Hematopoietic multipotent progenitor cell treated with erythropoietin and hydrocortisone succinate and interleukin-3 and kit ligand, for 17 days (in vitro differentiated cells): ENCODE data around the gene ANKRD33B.

Experiments used
- DNase-seq: peaks from one replicate; pipeline ENCODE4 v3.0.0-alpha.2; 2015; ENCODE audit warnings: low spot score

ANKRD33B gene

DNA sequence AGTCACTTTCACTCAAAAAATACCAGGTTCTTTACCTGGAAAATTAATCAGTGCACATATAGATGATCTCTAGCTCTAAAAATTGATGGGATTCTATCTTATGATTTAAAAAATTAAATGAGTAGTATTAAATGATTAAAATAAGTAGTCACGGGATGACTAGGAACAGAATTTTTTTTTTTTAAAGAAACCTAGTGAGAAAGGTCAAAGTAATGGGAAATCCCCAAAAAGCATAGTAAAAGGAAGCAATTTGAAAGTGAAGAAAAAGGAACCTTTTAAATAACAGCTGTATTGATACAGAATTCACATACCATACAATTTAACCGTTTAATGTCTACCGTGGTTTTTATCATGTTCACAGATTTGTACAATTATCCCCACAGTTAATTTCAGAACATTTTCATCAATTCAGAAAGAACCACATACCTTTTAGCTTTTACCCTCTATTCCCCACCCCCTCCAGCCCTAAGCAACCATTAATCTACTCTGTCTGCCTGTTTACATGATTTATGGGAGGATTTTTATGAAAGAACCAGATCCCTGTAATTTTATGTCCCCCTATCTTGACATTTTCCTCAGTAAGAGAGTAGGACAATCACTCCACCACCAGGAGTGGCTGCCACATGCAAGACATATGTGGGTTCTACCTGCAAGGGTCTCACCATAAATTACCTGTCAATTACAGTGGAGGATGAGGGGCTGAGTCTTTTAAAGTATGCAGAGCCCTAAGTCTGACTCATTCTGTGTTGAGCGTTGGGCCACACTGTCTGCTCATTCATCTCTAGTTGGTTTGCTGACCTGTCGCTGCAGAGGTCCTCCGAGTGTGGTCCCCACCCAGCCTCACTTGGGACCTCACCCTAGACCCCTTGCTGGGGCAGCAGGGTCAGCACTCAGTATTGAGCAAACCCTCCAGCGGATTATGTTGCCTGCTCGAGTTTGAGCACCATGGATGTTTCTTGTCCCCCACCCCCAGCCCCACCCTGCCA, 16.0 kb downstream of the ANKRD33B start:
- no peak for DNase-seq

DNA sequence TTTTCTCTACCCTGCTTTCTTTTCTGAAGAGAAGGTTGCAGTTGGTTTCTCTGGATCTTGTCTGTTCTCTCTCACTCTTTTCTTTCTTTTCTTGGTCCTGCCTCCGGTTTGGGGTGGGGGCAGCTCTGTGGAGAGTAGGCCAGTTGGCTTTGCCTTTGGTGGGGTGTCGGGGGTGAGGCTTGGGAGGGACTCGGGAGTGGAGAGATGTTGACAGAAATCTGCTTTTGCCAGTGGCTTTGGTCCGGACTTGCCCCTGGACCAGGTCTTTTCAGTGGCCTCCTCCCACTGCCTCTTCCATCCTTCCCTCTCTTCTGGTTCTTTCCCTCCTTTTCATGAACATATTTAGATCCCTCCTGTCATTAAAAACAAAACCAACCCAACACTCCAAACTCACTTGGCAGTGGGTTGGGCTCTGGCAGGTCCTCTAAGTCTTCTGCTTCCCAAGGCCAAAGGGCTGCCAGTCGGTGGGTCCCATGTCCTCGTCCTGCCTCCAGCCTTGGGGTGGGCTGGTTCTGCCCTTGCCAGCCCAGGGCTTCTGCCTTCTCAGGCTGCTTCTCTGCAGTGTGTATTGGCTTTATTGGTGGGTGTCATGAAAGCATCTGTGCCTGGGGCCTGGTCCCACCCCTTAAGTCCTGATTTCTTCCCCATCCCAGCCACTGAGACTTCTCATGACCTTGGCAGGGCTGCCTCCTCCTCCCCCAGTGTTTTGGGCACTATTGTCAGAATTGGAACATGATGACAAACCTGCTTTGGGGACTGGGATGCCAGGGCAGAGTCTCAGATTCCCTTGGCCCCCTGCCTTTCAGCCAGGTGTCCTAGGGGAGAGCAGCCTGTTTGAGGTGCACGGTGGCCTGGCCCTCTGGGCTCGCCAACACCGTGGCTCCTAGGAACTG, 16.9 kb downstream of the ANKRD33B start:
- no peak for DNase-seq

DNA sequence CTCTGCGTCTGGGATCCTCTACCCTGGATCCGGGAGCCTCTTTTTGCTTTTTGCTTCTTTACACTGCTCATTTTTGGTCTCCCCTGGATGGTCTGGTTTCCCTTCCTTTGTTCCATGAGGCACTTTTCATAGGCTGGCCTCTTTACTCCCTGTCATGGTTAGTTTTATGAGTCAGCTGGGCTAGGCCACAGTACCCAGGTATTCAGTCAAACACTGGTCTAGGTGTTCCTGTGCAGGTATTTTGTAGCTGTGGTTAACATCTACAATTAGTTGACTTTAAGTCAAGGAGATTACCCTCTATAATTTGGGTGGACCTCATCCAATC, 17.5 kb downstream of the ANKRD33B start:
- DNase-seq, result no peak

DNA sequence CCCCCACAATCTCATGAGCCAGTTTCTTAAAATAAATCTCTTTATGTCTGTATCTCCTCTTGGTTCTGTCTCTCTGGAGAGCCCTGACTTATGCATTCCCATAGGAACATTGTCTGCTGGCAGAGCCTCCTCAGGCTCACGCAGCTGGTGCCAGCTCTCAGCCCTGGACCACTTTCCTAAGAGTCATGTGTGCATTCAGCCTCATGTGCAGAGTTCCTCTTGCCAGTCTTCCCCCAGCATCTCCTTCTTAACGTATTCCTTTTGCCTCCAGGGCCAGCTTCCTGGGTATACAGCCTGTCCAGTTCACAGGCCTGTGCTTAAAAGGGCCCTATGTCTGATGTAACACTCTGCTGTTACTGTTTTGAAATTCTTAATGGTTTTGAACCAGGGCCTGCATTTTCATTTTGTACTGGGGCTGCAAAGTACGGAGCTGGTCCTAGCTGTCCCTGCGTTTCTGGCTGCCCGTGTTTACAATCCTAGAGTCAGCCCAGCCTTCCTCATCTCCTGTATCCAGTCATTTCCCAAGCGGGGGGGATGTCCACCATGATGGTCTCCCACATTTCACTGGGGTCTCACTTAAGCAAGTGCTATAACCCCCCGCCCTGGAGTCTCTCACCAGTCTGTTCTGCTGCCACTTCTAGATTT, 18.1 kb downstream of the ANKRD33B start:
- DNase-seq, result no peak

DNA sequence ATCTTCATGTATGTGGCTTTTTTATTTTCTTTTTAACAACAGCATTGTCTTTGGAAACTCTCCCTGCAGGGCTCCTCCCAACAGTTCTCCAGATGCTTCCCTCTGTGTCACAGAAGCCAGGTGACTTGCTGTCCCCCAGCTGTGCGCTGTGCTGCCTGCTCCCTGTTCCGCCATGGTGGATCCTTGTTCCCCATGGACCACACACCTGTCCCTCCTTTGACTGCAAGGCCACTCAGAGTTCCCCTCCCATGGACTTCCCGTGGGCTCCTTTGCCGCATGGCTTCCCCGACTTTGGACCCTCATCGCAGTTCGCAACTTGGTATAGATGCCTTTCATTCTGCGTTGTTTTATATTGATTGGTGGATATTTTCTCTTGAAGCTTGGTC, 18.6 kb downstream of the ANKRD33B start:
- no peak for DNase-seq

DNA sequence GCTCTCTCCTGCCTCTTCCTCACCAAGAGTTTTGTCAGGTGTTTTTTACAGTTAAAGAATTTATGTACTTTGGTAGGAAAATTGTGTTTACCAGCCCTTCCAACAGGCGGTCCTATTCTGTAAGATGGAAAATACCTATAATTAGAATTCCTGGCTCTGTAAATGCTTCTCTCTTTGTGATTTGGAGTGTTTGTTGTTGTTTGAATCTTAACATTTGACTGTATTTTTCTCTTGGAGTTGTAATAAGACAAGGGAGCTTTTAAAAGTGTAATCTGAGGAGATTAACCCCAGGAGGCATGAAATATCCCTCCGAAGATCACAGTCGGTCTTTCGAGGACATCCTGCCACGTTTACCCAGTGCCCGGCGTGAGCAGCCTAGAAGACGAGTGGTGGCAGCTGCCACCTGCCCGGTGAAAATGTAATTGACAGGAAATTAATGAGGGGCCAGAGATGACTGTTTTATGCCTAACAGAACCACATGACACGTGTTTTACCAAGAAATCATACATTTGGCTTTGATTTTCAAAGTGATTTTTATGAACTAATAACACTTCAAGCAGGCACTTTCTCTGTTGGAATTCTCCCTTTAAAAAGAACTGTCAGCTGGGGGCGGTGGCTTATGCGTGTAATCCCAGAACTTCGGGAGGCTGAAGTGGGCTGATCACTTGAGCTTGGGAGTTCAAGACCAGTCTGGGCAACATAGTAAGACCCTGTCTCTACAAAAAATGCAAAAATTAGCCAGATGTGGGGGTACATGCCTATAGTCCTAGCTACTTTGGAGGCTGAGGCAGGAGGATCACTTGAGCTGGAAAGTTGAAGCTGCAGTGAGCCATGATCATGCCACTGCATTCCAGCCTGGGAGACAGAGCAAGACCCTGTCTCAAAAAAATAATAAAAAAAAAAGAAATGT, 20.0 kb downstream of the ANKRD33B start:
- no peak for DNase-seq

DNA sequence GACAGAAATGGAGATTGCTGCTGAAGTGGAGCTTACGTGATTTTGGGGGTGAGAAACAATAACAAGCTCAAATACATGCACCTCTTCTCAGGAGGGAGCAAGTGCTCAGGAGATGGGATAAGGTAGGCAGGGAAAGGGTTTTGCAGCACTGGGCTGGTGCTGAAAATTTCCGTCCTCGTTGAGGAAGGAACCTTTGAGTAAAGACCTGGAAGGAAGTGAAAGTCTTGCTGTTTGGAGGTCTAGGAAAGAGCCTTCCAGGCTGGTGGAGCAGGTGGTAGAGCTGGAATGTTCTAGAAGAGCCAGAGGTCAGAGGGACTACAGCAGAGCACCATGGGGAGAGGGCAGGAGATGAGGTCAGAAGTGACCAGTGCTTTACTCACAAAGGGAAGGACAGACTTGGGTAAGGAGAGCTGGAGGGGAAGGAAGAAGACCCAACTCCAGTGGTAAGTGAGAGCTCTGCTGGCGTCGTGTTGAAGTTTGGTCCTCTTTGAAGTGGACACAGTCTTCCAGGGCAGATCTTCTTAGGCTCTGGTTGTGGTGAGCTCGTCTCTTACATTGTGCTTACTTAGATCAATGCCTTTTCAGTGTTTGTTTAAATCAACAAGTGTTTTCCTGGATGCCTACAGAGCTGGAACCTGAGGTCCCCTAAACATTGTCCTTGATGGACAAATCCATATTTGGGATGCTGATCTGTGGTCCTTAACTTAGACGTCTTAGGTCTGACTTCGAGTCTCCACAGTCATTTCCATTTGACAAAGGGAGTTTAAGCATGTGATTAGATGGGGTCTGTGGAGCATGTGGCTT, 21.0 kb downstream of the ANKRD33B start:
- no peak for DNase-seq

DNA sequence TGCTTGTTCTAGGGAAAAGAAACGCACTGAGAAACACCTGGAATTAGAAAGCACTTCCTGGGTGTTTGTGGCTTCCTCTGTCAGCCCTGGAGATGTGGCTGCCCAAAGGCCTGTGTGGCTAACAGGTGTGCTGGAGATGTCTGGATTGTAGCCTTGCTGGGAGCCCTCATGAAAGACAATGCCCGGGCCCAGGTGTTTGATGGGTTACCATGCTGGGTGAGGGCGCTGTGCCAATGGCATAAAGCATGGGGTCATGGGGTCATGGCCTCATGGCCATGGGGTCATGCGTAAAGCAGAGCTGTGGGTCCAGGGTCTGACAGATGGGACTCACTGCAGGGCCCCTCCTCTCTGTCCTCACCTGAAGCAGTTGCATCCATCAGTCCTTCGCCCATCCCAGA, 21.6 kb downstream of the ANKRD33B start:
- DNase-seq, result no peak

DNA sequence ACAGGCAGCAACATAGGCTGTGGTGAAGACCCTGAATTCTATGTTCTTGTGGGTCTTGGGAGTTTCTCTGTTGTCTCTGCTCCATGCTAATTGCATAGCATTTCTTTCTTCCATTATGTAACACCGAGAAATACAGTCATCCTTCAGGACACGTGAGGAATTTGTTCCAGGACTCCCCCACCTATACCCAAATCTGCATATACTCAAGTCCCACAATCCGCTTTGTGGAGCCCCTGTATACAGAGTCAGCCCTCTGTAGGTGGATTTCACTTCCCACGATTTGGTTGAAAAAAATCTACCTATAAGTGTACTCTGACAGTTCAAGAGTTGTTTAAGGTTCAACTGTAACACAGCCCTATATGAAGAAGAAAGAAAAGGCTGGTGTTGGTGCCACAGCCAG, 22.1 kb downstream of the ANKRD33B start:
- DNase-seq, result no peak

DNA sequence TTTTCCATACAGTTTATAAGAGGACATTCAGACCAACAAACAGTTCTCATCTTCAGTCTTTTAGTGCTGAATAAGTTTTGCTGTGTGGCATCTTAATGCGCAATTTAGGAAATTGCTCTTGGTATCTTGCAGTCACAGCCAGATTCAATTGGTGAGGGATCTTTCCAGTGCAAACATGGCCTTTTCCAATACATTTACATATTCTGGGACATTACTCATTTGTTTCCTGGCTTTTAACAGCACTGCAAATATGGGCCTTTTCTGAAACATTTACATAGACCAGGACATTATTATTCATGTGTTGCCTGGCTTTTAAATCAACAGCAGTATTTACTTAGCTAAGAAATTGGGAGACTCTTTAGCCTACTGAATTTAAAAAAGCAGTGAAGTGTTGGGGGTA, 22.7 kb downstream of the ANKRD33B start:
- no peak for DNase-seq

DNA sequence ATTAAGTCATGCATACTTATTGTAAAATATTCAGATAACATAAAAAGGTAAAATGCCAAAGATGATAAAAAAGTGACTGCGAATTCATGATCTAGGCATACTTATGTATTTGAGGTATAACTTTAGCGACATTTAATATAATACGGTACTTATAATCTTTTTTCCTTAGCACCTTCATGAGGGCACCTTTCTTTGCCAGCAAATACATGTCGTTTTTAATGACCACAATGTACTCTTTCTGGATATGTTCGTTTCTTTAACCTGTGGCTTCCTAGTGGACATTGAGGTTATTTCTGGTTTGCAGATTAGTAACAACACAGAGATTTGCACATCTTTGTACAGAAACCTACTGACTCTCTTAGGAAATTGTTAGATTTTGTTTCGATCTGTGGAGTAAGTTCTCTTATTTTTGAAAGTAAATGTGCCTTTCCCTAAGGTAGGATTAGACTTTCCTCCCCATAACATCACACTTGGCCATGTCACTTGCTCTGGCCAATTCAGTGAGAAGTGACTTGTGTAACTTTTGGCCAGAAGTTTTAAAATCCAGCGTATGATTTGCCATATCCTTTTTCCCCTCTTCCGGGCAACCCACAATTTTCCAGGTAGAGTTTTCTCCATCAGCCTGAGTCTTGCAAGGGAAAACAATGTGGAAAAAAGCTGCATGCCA, 24.4 kb downstream of the ANKRD33B start:
- DNase-seq, result no peak

DNA sequence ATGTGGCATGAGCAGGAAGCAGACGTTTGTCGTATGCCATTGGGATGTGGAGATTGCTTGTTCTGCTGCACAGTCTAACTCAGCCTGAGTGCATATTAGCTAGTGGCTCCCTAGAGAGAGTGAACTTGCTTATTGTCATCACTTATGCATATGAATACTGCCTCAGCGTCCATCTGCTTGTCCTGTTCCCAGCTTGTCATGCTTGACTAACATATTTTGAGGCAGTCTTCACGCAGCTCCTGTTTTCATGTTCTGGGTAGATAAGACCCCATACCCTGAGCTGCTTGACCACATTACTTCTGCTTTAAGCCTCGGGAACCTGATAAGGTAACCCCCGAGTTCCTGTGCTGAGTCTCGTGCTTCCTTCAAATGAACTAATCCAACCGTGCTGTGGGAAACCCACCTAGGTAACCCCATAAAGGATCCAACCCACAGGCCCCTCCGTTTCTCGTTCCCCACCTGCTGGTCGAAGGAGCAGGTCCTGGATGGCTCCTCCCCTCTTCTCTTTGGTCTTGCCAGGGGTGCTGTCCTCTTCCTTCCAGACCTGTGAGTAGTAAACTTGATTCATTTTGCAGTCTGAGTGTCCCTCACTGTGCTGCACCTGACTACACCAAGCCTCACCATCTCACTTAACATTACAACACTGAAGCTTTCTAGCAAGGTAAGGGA, 25.0 kb downstream of the ANKRD33B start:
- no peak for DNase-seq

DNA sequence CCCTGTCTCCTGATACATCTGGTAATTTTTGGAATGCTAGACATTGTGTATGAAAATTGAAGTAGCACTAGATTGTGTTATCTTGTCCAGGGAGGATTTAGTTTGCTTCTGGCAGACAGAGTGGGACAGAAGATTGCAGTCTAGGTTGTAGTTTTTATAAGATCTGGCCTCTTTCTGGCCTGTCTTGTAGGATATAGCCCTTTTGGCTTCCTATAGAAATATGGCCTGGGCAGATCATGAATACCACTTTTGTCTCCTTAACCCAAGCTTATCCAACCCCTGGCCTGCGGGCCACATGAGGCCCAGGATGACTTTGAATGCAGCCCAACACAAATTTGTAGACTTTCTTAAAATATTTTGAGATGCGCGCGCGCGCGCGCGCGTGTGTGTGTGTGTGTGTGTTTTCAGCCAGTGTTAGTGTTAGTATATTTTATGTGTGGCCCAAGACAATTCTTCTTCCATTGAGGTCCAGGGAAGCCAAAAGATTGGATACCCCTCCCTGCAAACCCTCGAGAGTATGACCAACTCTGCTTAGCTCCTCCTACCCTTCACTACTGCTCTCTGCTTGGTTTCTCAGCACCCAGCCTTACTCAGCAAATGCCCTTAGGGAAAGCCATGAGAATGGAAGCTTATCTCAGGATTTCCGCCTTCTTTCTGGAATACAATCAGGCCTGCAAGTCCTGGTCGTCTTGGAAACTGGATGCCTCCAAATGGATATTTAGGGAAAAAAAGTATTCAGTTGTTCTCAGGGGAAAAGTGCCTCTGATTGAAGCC, 26.5 kb downstream of the ANKRD33B start:
- no peak for DNase-seq

DNA sequence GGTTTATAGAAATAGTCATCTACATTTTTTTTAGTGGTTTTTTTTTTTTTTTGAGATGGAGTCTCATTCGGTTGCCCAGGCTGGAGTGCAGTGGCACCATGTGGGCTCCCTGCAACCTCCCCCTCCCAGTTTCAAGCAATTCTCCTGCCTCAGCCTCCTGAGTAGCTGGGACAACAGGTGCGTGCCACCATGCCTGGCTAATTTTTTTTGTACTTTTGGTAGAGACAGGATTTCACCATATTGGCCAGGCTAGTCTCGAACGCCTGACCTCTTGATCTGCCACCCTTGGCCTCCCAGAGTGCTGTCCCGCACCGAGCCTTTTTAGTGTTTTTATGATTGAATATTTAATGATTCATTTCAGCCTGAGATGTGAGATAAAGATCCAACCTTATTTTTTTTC, 27.3 kb downstream of the ANKRD33B start:
- no peak for DNase-seq

DNA sequence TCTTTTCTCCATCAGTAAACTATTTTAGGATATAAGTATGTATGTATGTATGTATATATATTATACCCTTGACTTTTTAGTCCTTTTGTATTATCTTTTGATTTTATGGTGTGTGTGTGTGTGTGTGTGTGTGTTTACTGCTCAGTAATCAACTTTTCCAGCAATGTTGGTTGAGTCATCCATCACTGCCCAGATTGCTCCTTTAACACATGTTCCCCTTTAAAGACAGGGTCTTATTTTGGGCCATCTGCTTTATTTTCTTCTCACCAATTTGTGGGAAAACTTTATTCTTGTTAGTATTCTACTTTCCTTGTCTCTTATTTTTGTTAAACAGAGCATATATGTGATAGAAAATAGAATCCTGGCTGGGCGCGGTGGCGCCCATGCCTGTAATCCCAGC, 28.1 kb downstream of the ANKRD33B start:
- no peak for DNase-seq

DNA sequence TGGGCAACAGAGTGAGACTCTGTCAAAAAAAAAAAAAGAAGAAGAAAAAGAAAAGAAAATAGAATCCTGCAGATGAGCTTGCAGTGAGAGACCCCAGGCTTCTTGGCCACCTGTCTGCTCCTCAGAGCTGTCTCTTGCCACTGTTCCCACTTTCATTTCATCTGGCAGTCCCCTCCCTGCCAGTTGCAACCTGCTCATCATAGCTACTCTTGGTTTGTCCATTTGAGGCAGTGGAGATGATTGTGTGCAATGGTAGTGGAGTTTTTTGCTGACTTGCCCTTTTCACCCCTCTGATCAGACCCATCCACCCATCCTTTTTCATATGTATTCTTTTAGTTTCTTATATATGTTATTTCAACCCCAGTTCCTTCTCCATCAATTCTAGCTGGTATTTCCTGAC, 28.7 kb downstream of the ANKRD33B start:
- DNase-seq, result no peak

DNA sequence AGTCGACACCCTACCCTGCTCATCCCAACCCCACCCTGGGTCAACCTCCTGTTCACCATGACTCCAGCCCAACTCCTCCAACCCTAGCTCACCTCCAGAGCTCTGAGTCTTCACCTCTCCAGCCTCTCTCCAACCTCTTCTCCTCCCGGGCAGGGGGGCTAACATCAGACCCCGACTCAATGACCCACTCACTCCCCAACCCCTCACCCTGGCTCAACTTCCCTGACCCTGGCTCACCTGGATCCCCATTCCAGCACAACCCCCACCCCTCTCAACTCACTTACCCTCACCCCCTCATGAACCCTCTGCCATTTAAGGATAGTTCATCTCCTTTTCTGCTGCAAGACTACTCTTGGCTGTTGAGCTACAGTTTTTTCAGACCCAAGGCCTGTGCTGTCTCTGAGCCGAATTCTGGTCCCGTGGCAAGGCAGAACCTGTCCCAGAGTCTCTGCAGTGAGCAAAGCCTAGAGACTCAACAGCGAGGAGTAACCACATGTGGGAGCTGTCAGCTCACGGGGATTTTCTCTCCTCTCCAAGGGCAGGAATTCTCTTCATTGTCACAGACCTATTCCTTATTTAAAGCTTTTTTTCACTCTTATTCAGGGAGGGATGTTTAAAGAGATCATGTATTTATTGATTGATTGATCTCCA, 29.8 kb downstream of the ANKRD33B start:
- DNase-seq, result no peak

DNA sequence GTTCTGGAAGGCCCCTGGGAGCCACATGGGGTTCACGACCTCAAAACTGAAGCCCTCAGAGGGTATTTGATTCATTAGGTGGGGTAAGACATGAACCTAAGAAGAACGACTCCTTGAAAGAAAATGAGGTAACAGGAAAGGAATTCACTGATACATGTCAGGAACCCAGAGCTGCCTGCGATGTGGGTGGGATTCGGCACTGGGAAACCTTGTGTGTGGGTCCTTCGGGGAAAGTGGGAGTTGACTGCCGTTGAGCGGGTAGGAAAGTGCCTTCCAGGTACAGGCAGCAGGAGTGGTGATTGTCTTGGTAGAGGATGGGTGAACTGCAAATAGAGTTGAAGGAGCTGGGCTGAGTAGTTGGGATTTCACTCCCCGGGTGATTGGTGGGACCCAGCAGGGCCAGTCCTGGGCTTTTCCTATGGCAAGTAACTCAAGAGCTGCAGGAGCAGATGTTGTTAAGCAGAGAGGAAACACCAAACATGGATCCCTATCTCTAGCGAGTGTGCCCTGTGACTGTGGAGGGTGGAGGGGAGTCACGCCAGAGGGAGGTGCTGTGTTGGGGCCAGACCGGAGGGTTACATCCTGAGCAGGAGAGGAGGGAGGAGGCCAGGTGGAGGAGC, 30.8 kb downstream of the ANKRD33B start:
- no peak for DNase-seq
